Endothelial cell of umbilical vein (primary cell): ENCODE data around the gene IKZF3. TPM values are rescaled to one million over a fixed set of nuclear protein-coding genes. Genes with fewer than 3 reads are reported as not detected.

ENCODE experiments used
- BruUV-seq: library from RNA; stranded (reverse); fragments of 400-500 nt; replicated peaks from 2 replicates; lab custom pipeline; 2021; lab: Mats Ljungman, UMichigan
- CTCF ChIA-PET: fragments of 300-600, 350-600 bp; sonication (Branson Sonifier 250); formaldehyde crosslinking; loops from one replicate; lab custom pipeline; 2021; ENCODE audit warnings: antibody characterized with exemption, inconsistent platforms; lab: Charles Lee
- POLR2A ChIA-PET: fragments of 300-600, 350-600 bp; sonication (Branson Sonifier 250); formaldehyde crosslinking; loops from one replicate; lab custom pipeline; 2021; ENCODE audit warnings: antibody characterized with exemption, inconsistent platforms; lab: Charles Lee
- DNase-seq: peaks from one replicate; pipeline ENCODE4 v3.0.0-alpha.2; 2011; ENCODE audit warnings: low read depth, low spot score
- FAIRE-seq: peaks from 2 replicates; lab custom pipeline; 2011; peaks lifted over from hg19 to GRCh38; lab: Jason Lieb, UNC
- H2AFZ ChIP-seq: 2 replicates; pipeline ENCODE4 v1.6.0; 2012; ENCODE audit warnings: low read depth, low read length, control low read depth, inconsistent platforms
- H3K27ac ChIP-seq: 2 replicates; pipeline ENCODE4 v1.5.1; 2011; ENCODE audit warnings: low read depth, mild to moderate bottlenecking, control low read depth, low read length, moderate library complexity; ENCODE audit not compliant: insufficient read depth
- H3K27me3 ChIP-seq, 2 experiments: 2 replicates each; pipeline versions ENCODE4 v1.6.0 to v1.6.1; 2011; ENCODE audit warnings: low read length in 2 of 2, mixed read lengths in 1 of 2; ENCODE audit not compliant: control insufficient read depth in 2 of 2, insufficient read depth in 2 of 2
- H3K36me3 ChIP-seq, 2 experiments: 2 replicates in 1 of 2; 3 replicates in 1 of 2; pipeline ENCODE4 v1.5.1; 2011; ENCODE audit warnings: low read length in 2 of 2, mild to moderate bottlenecking in 1 of 2, moderate library complexity in 1 of 2; ENCODE audit not compliant: control insufficient read depth in 2 of 2, insufficient read depth in 2 of 2; ENCODE audit errors: extremely low read depth in 1 of 2
- H3K4me1 ChIP-seq: 3 replicates; pipeline ENCODE4 v1.5.1; 2011; ENCODE audit warnings: mild to moderate bottlenecking, low read length; ENCODE audit not compliant: control insufficient read depth, insufficient read depth; ENCODE audit errors: extremely low read depth
- H3K4me2 ChIP-seq: 2 replicates; pipeline ENCODE4 v1.6.1; 2011; ENCODE audit warnings: low read length, control low read depth, mixed read lengths; ENCODE audit not compliant: insufficient read depth
- H3K4me3 ChIP-seq, 3 experiments: fragments of 200-600 bp in 1 of 3; sonication (generic), shearing (Covaris generic) in 1 of 3; replicated peaks in 1 of 3; 2 replicates each; pipeline ENCODE4 v1.5.1; 2011 to 2016; ENCODE audit warnings: control low read depth in 3 of 3, low read length in 3 of 3, mild to moderate bottlenecking in 2 of 3, inconsistent platforms in 1 of 3, low read depth in 1 of 3, moderate library complexity in 1 of 3; ENCODE audit not compliant: insufficient read depth in 1 of 3
- H3K79me2 ChIP-seq: 2 replicates; pipeline ENCODE4 v1.6.0; 2012; ENCODE audit warnings: low read length, inconsistent platforms; ENCODE audit not compliant: control insufficient read depth, insufficient read depth
- H3K9ac ChIP-seq: replicated peaks from 2 replicates; pipeline ENCODE3; 2011; ENCODE audit warnings: low read length, control low read depth; ENCODE audit not compliant: insufficient read depth; ENCODE audit errors: extremely low read depth
- H3K9me1 ChIP-seq: replicated peaks from 3 replicates; pipeline ENCODE4 v1.6.0; 2011; ENCODE audit warnings: mild to moderate bottlenecking, low read length; ENCODE audit not compliant: control insufficient read depth, insufficient read depth; ENCODE audit errors: extremely low read depth
- H3K9me3 ChIP-seq: replicated peaks from 2 replicates; pipeline ENCODE4 v1.5.1; 2012; ENCODE audit warnings: low read length, inconsistent platforms; ENCODE audit not compliant: control insufficient read depth, insufficient read depth
- H4K20me1 ChIP-seq: replicated peaks from 2 replicates; pipeline ENCODE3; 2011; ENCODE audit warnings: mild to moderate bottlenecking, low read length; ENCODE audit not compliant: control insufficient read depth, insufficient read depth; ENCODE audit errors: extremely low read depth
- CTCF ChIP-seq, 2 donors: IDR thresholded peaks; 1 replicate in 1 of 2; 2 replicates in 1 of 2; pipeline ENCODE4 v1.5.1; 2011; ENCODE audit warnings: low read length in 2 of 2, mild to moderate bottlenecking in 2 of 2, moderate library complexity in 2 of 2, control low read depth in 1 of 2, inconsistent platforms in 1 of 2, low read depth in 1 of 2; ENCODE audit not compliant: insufficient read depth in 1 of 2; ENCODE audit errors: extremely low read depth in 1 of 2
- EZH2 ChIP-seq: IDR thresholded peaks from 2 replicates; pipeline ENCODE4 v1.6.1; 2012; ENCODE audit warnings: borderline replicate concordance, low read depth, mild to moderate bottlenecking, moderate library complexity, low read length, inconsistent platforms; ENCODE audit not compliant: severe bottlenecking
- FOS ChIP-seq: IDR thresholded peaks from 2 replicates; pipeline ENCODE4 v1.6.1; 2011; ENCODE audit warnings: mild to moderate bottlenecking, low read length, moderate library complexity, borderline replicate concordance; ENCODE audit not compliant: insufficient read depth
- MAX ChIP-seq: IDR thresholded peaks from 2 replicates; pipeline ENCODE4 v1.6.1; 2011; ENCODE audit not compliant: insufficient read depth, insufficient read length
- MYC ChIP-seq: IDR thresholded peaks from one replicate; pipeline ENCODE4 v1.6.1; 2011; ENCODE audit warnings: mild to moderate bottlenecking, low read depth, low read length
- POLR2A ChIP-seq: IDR thresholded peaks from 2 replicates; pipeline ENCODE4 v1.6.1; 2012; ENCODE audit warnings: low read depth, mild to moderate bottlenecking, control low read depth, low read length
- POLR2AphosphoS5 ChIP-seq: IDR thresholded peaks from 2 replicates; pipeline ENCODE4 v1.6.1; 2012; ENCODE audit warnings: low read depth, mild to moderate bottlenecking, control low read depth, low read length, moderate library complexity; ENCODE audit not compliant: insufficient read depth
- dilution Hi-C: fragments of 300-500 bp; cut with MboI; formaldehyde crosslinking; loops from one replicate; pipeline ENCODE4 v1.15.0; 2019; ENCODE audit warnings: low sequenced_read_pairs; ENCODE audit not compliant: extremely low pct_ligation_motif_present
- intact Hi-C: fragments of 100-400 bp; cut with micrococcal nuclease; formaldehyde crosslinking; loops from one replicate; pipeline ENCODE4 v1.10.0; 2022
- polyA plus RNA-seq, 4 experiments: library from polyadenylated mRNA; depleted of rRNA in 3 of 4; stranded (reverse) in 3 of 4; unstranded in 1 of 4; fragments of >200 nt; gene quantifications; 2 replicates each; pipeline versions ENCODE4 v1.2.1 to v1.2.3, GENCODE V29; 2011 to 2012; ENCODE audit warnings: missing spikeins in 1 of 4
- total RNA-seq: library from RNA; stranded (reverse); gene quantifications from 2 replicates; pipeline ENCODE4 v1.2.3, GENCODE V29; 2021

Gene IKZF3
- total and polyA plus RNA-seq, 2 donors (not counting 3 experiments of a cell fraction or from before 2014, with no cell fraction given) = not detected

GRCh38 chr17:39755554-39756379 is 108.3 kb downstream of the IKZF3 start:
- H3K4me2 ChIP-seq = no peak overlapping the region
- no peak for DNase-seq
- intact Hi-C loops (no loop called here), dilution Hi-C loops (no loop called here)
- ChIA-PET POLR2A (no interaction called here), CTCF (interaction anchor here (1.1 to 4.9 kb wide), 5 partner anchors 26 to 135 kb away, joined by 4 to 84 read pairs (median 10); partner anchors contain the start of gene MIEN1)
- FAIRE-seq = no peak
- no peak overlapping the region for H3K9ac ChIP-seq
- H3K9me1 ChIP-seq = no peaks in the 10 kb centered on the region
- no peaks in the 10 kb centered on the region for H3K79me2 ChIP-seq
- no peaks in the 10 kb centered on the region for H4K20me1 ChIP-seq
- TF ChIP-seq POLR2AphosphoS5 (no peak), MAX (no peak), CTCF (IDR thresholded peaks at IDR 0.05; ENCODE audit: extremely low read depth in 1 of 2, insufficient read depth in 1 of 2, low read depth in 1 of 2, low read length in 2 of 2) (no peak), EZH2 (no peak), FOS (no peak), POLR2A (no peak), MYC (no peak)
- BruUV-seq = no TSS peak
- H3K27me3 ChIP-seq = peaks cover 9 to 16% of the 10 kb centered on the region in 2 experiments
- H3K4me3 ChIP-seq = no peak overlapping the region
- H2AFZ ChIP-seq = no peak overlapping the region
- peaks cover 9% of the 10 kb centered on the region for H3K4me1 ChIP-seq
- no peaks in the 10 kb centered on the region for H3K36me3 ChIP-seq
- no peaks in the 10 kb centered on the region for H3K9me3 ChIP-seq
- H3K27ac ChIP-seq = no peak overlapping the region
